HT1080 (cell line): ENCODE measurements around the gene SCCPDH. TPM values are rescaled to one million over a fixed set of nuclear protein-coding genes. Genes with fewer than 3 reads are reported as not detected.
"Not testable (repeated sequence)": the region's sequence is repeated elsewhere in the genome, so short reads cannot be mapped to it uniquely, and the experiment has no call there.

Source experiments
- DNase-seq: peaks from one replicate; pipeline ENCODE4 v3.0.0-alpha.2; 2015; ENCODE audit warnings: low read depth
- total RNA-seq: library from RNA; depleted of rRNA; stranded (reverse); fragments of >200 nt; shearing (Covaris generic); gene quantifications from 2 replicates; pipeline ENCODE4 v1.2.3, GENCODE V29; 2014

Gene SCCPDH
- total RNA-seq, 1 experiment from 2014 or later, result 30.8 TPM

GRCh38 chr1:246703581-246703980 lies 20.6 kb upstream of the SCCPDH start:
- no peak for DNase-seq

GRCh38 chr1:246705368-246705767 lies 18.8 kb upstream of the SCCPDH start:
- peak; percentile 21 for DNase-seq

GRCh38 chr1:246708166-246708565 lies 16.0 kb upstream of the SCCPDH start:
- no peak for DNase-seq

- DNase-seq, result no peak
Measured at GRCh38 chr1:246709196-246709595, 15.0 kb upstream of the SCCPDH start.

- no peak for DNase-seq
Measured at GRCh38 chr1:246709835-246710234, 14.4 kb upstream of the SCCPDH start.

GRCh38 chr1:246711548-246712003 lies 12.6 kb upstream of the SCCPDH start:
- no peak for DNase-seq

- DNase-seq, result not testable (repeated sequence)
Measured at GRCh38 chr1:246712428-246712827, 11.8 kb upstream of the SCCPDH start.

GRCh38 chr1:246719361-246719760 lies 4.8 kb upstream of the SCCPDH start:
- DNase-seq, result not testable (repeated sequence)

GRCh38 chr1:246720814-246721213 lies 3.4 kb upstream of the SCCPDH start:
- DNase-seq, result not testable (repeated sequence)

GRCh38 chr1:246722720-246723119 lies 1.5 kb upstream of the SCCPDH start:
- no peak for DNase-seq

- DNase-seq, result peak; percentile 52
Measured at GRCh38 chr1:246724731-246725095, 504 bp downstream of the SCCPDH start.

GRCh38 chr1:246725191-246725590 lies 982 bp downstream of the SCCPDH start:
- no peak for DNase-seq

GRCh38 chr1:246726255-246726679 lies 2.1 kb downstream of the SCCPDH start:
- DNase-seq, result no peak

GRCh38 chr1:246726881-246727280 lies 2.7 kb downstream of the SCCPDH start:
- no peak for DNase-seq

GRCh38 chr1:246727594-246727993 lies 3.4 kb downstream of the SCCPDH start:
- no peak for DNase-seq

GRCh38 chr1:246728311-246728710 lies 4.1 kb downstream of the SCCPDH start:
- DNase-seq, result no peak

GRCh38 chr1:246729040-246729439 lies 4.8 kb downstream of the SCCPDH start:
- not testable (repeated sequence) for DNase-seq

GRCh38 chr1:246730839-246731238 lies 6.6 kb downstream of the SCCPDH start:
- no peak for DNase-seq

- not testable (repeated sequence) for DNase-seq
Measured at GRCh38 chr1:246731873-246732272, 7.7 kb downstream of the SCCPDH start.

GRCh38 chr1:246733704-246734103 lies 9.5 kb downstream of the SCCPDH start:
- DNase-seq, result no peak

- DNase-seq, result no peak
Measured at GRCh38 chr1:246734866-246735265, 10.7 kb downstream of the SCCPDH start.

GRCh38 chr1:246735735-246736134 lies 11.5 kb downstream of the SCCPDH start:
- DNase-seq, result no peak

- DNase-seq, result no peak
Measured at GRCh38 chr1:246742396-246742795, 18.2 kb downstream of the SCCPDH start.

- not testable (repeated sequence) for DNase-seq
Measured at GRCh38 chr1:246746155-246746554, 21.9 kb downstream of the SCCPDH start.
